Fibroblast of villous mesenchyme (primary cell): ENCODE results near the gene FER. TPM values are rescaled to one million over a fixed set of nuclear protein-coding genes. Genes with fewer than 3 reads are reported as not detected.

Experiments
- DNase-seq: peaks from one replicate; pipeline ENCODE4 v3.0.0-alpha.2; 2010; ENCODE audit warnings: low read depth
- H3K4me3 ChIP-seq: 2 replicates; pipeline ENCODE4 v1.5.1; 2011; ENCODE audit warnings: low read depth, mild to moderate bottlenecking, low read length
- total RNA-seq: library from RNA; depleted of rRNA; stranded (reverse); fragments of >200 nt; gene quantifications from 2 replicates; pipeline ENCODE4 v1.2.3, GENCODE V29; 2012
- TF ChIP-seq, protein P1 (sequence below): IDR thresholded peaks from 2 replicates; pipeline ENCODE4 v1.5.1; 2012; ENCODE audit warnings: low read depth, mild to moderate bottlenecking, low read length; ENCODE audit not compliant: insufficient read depth

The FER gene
- total RNA-seq, 1 donor = 43.6 TPM

GRCh38 chr5:109177782-109178181 is 430.1 kb downstream of the FER start:
- no peak for DNase-seq
- TF ChIP-seq, protein P1, sequence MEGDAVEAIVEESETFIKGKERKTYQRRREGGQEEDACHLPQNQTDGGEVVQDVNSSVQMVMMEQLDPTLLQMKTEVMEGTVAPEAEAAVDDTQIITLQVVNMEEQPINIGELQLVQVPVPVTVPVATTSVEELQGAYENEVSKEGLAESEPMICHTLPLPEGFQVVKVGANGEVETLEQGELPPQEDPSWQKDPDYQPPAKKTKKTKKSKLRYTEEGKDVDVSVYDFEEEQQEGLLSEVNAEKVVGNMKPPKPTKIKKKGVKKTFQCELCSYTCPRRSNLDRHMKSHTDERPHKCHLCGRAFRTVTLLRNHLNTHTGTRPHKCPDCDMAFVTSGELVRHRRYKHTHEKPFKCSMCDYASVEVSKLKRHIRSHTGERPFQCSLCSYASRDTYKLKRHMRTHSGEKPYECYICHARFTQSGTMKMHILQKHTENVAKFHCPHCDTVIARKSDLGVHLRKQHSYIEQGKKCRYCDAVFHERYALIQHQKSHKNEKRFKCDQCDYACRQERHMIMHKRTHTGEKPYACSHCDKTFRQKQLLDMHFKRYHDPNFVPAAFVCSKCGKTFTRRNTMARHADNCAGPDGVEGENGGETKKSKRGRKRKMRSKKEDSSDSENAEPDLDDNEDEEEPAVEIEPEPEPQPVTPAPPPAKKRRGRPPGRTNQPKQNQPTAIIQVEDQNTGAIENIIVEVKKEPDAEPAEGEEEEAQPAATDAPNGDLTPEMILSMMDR = no peak
- no peak overlapping the region for H3K4me3 ChIP-seq

GRCh38 chr5:109180668-109181067 is 433.0 kb downstream of the FER start:
- no peak for DNase-seq
- TF ChIP-seq, protein P1 = no peak
- H3K4me3 ChIP-seq = no peak overlapping the region

GRCh38 chr5:109186759-109187158 is 439.1 kb downstream of the FER start:
- no peak overlapping the region for H3K4me3 ChIP-seq
- DNase-seq = no peak
- TF ChIP-seq, protein P1 = no peak

GRCh38 chr5:109191153-109191558 is 443.5 kb downstream of the FER start:
- no peak overlapping the region for H3K4me3 ChIP-seq
- peak; percentile 71 for DNase-seq
- TF ChIP-seq, protein P1 = no peak

- TF ChIP-seq, protein P1 = no peak
- DNase-seq = no peak
- no peak overlapping the region for H3K4me3 ChIP-seq
Measured at GRCh38 chr5:109192027-109192426, 444.3 kb downstream of the FER start.

- TF ChIP-seq, protein P1 = no peak
- DNase-seq = no peak
- no peak overlapping the region for H3K4me3 ChIP-seq
Measured at GRCh38 chr5:109192555-109193281, 445.0 kb downstream of the FER start.

GRCh38 chr5:109195667-109196066 is 448.0 kb downstream of the FER start:
- TF ChIP-seq, protein P1 = no peak
- no peak for DNase-seq
- no peak overlapping the region for H3K4me3 ChIP-seq
